Activated naive CD8-positive, alpha-beta T cell (primary cell): ENCODE results near the gene LHX5.

Experiments
- H3K27ac Mint-ChIP-seq: one replicate; pipeline ENCODE4 v1.8.0; 2021; ENCODE audit warnings: mixed read lengths
- H3K27me3 Mint-ChIP-seq: one replicate; pipeline ENCODE4 v1.8.0; 2021; ENCODE audit warnings: mixed read lengths
- H3K36me3 Mint-ChIP-seq: one replicate; pipeline ENCODE4 v1.8.0; 2021; ENCODE audit warnings: mixed read lengths
- H3K4me1 Mint-ChIP-seq: one replicate; pipeline ENCODE4 v1.8.0; 2021; ENCODE audit warnings: low read depth, mixed read lengths
- H3K4me3 Mint-ChIP-seq: one replicate; pipeline ENCODE4 v1.8.0; 2021; ENCODE audit warnings: mild to moderate bottlenecking, mixed read lengths
- H3K9me3 Mint-ChIP-seq: one replicate; pipeline ENCODE4 v1.8.0; 2021; ENCODE audit warnings: low read depth, mixed read lengths

Gene LHX5

GRCh38 chr12:113424915-113425823 lies 46.5 kb downstream of the LHX5 start:
- no peaks in the 10 kb centered on the region for H3K9me3 Mint-ChIP-seq
- no peaks in the 10 kb centered on the region for H3K4me1 Mint-ChIP-seq
- peaks cover 2% of the 10 kb centered on the region for H3K27me3 Mint-ChIP-seq
- H3K36me3 Mint-ChIP-seq, result no peaks in the 10 kb centered on the region
- no peak overlapping the region for H3K27ac Mint-ChIP-seq
- no peak overlapping the region for H3K4me3 Mint-ChIP-seq

DNA sequence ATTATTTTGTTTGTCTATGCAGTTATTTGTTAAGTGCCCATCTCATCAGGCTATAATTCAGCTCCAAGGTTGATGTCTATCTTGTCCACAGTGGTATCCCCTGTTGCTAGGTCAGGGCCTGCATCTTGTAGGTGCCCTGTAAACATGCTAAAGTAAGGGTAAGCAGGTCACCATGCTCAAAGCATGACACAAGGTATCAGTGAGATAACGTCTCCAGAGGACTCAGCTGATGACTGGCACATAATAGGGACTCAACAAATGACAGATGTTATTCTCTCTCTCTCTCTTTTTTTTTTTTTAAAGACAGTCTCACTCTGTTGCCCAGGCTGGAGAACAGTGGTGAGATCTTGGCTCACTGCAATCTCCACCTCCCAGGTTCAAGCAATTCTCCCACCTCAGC lies 47.2 kb downstream of the LHX5 start:
- H3K4me1 Mint-ChIP-seq, result no peaks in the 10 kb centered on the region
- peaks cover 2% of the 10 kb centered on the region for H3K27me3 Mint-ChIP-seq
- no peaks in the 10 kb centered on the region for H3K9me3 Mint-ChIP-seq
- H3K27ac Mint-ChIP-seq, result no peak overlapping the region
- no peak overlapping the region for H3K4me3 Mint-ChIP-seq
- no peaks in the 10 kb centered on the region for H3K36me3 Mint-ChIP-seq

GRCh38 chr12:113422886-113423669 lies 48.6 kb downstream of the LHX5 start:
- no peaks in the 10 kb centered on the region for H3K9me3 Mint-ChIP-seq
- no peaks in the 10 kb centered on the region for H3K4me1 Mint-ChIP-seq
- H3K27me3 Mint-ChIP-seq, result peaks cover 2% of the 10 kb centered on the region
- H3K4me3 Mint-ChIP-seq, result no peak overlapping the region
- no peaks in the 10 kb centered on the region for H3K36me3 Mint-ChIP-seq
- no peak overlapping the region for H3K27ac Mint-ChIP-seq

DNA sequence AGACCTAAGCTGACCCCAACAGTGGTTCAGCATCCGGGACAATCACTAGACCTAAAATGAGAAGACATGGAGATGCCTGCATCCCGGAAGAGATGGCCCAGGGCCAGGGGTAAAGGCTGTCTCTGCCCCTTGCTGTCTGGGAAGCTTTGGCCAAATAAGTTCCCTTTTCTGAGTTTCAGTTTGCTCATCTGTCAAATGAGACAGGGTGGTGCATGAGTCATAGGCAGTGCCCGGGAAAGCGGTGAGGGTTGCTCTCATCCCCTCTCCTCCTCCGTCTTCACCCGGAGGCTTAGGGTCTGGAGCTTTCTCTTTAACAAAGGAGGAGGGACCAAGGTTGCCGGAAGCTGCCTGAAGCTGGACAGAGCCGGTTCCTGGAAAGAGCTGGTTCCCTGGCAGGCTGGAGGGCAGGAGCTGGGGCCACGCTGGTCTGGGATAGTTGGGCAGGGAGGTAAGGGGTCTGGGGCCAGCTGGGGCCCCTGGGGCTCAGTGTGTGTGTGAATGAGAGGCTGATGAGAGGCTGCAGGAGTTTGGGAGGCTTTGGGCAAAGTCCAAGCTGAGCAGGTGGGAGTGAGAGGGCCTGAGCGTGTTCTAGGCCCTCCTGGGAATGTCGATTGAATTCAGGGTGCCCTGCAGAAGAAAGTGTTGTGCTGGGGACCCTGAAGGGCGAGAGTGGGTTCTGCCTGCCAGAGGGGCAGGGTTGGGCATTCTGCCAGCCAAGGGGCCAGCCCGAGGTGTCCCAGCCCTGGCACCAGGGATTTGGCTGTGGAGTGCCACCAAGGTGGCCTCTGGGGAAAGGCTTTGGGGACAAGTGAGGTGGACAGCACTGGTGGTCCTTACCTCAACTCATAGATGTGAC lies 49.4 kb downstream of the LHX5 start, which contains the start of gene SDSL:
SDSL (plus strand) TSS at position 351 of the 856 bp plus-strand sequence. CDS start 5,603 bp downstream, outside the sequence.
- Mint-ChIP-seq H3K27me3 (peaks cover under 1% of the 10 kb centered on the region), H3K9me3 (no peaks in the 10 kb centered on the region), H3K4me1 (no peaks in the 10 kb centered on the region), H3K36me3 (no peaks in the 10 kb centered on the region), H3K27ac (no peak within 1 kb of the TSS), H3K4me3 (no peak within 1 kb of the TSS)

DNA sequence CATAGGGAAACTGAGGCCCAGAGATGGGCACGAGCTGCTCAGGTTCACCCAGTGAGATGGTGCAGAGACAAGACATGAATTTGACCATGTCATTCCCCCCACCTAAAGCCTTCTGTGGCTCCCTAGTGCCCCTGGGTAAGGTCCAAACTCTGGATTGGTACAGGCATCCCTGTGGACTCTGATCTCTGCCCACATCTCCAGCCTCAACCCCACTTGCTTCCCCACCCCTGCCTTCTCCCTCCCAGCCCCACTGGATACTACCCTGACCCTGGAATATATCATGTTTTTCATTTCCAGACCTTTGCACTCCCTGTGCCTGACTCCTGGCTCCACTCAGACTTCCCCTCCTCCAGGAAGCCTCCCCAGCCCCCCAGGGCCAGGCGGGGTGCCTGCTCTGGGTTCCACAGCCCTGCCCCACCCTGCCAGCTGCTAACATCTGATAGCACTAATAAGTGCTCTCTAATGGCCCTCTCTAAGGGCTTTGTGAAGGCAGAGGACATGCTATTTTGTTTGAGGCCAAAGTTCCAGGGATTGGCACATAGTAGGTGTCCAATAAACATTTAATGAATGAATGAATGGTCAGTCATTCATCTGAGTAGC lies 50.6 kb downstream of the LHX5 start:
- no peaks in the 10 kb centered on the region for H3K4me1 Mint-ChIP-seq
- H3K36me3 Mint-ChIP-seq, result no peaks in the 10 kb centered on the region
- no peaks in the 10 kb centered on the region for H3K9me3 Mint-ChIP-seq
- no peak overlapping the region for H3K27ac Mint-ChIP-seq
- H3K4me3 Mint-ChIP-seq, result no peak overlapping the region
- no peaks in the 10 kb centered on the region for H3K27me3 Mint-ChIP-seq

DNA sequence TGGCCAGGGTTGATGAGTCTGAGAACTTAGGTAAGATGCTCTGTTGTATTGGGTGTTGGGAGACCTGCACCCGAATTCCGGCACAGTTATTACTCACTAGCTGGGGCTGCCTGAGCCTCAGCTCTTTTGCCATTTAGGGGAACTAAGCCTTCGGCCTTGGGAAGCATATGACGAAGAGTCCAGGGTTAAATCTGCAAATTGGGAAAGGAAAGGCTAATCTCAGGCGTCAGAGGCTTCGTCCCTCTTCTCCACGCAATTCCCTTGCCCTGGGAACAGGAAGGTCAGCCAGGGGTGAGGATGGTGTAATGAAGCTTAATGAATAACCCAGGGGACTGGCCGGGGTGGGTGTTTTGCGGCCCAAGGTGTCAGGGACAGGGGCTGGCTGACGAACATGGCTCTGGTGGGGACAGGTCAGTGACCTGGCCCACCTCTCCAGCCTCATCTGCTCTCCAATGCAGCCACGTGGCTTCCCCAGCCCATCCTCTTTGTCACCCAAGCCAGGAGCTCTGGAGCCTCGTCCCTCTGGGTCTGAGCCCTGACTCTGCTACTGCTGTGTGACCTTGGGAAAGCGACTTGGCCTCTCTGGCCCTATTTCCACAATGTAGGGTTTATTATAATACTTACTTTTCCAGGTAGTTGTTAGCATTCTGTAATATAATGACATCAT lies 53.3 kb downstream of the LHX5 start:
- peaks cover 2% of the 10 kb centered on the region for H3K27me3 Mint-ChIP-seq
- H3K36me3 Mint-ChIP-seq, result no peaks in the 10 kb centered on the region
- H3K4me1 Mint-ChIP-seq, result no peaks in the 10 kb centered on the region
- no peaks in the 10 kb centered on the region for H3K9me3 Mint-ChIP-seq
- H3K4me3 Mint-ChIP-seq, result no peak overlapping the region
- H3K27ac Mint-ChIP-seq, result no peak overlapping the region

DNA sequence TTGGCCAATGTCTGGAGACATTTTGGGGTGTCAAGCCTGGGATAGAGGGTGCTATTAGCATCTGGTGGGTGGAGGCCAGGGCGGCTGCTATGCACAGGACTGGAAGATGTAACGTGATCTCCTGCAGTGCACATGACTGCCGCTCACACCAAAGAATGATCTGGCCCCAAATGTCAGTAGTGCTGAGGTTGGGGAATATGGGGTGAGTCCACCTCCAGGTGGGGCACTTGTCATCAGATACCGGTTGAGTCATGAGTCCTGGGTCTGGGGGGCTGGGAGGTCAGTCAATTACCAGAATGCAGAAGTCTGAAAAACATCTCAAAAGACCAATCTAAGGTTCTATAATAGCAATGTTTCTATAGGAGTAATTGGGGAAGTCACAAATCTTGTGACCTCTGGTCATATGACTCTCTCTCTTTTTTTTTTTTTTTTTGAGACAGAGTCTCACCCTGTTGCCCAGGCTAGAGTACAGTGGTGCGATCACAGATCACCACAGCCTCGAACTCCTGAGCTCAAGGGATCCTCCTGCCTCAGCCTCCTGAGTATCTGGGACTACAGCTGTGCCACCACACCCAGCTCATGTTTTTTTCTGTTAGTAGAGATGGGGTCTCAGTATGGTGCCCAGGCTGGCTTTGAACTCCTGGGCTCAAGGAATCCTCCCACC lies 55.4 kb downstream of the LHX5 start:
- H3K27ac Mint-ChIP-seq, result no peak overlapping the region
- peaks cover 4% of the 10 kb centered on the region for H3K27me3 Mint-ChIP-seq
- H3K4me3 Mint-ChIP-seq, result no peak overlapping the region
- no peaks in the 10 kb centered on the region for H3K4me1 Mint-ChIP-seq
- no peaks in the 10 kb centered on the region for H3K36me3 Mint-ChIP-seq
- H3K9me3 Mint-ChIP-seq, result no peaks in the 10 kb centered on the region

DNA sequence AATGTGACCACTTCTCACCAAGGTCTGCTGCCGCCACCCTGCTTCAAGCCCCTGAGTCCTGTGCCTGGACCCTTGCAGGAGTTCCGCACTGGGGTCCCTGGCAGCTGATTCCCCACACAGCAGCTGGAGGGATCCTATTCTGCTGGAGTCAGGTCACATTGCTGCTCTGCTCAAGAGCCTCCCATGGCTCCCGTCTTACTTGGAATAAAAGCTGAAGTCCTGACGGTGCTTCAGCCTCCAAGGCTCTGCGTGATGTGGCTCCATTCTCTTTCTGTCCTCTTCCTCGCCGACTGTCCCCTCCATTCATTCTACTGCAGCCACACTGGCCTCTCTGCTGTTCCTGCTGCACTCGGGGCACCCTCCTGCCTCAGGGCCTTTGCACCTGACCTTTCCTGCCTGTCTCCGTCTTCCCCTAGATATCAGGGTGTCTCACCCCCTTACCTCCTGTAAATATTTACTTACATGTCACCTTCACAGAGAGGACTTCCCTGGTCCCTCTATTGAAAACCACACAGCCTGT lies 57.1 kb downstream of the LHX5 start:
- Mint-ChIP-seq H3K27me3 (peaks cover 7% of the 10 kb centered on the region), H3K4me3 (no peak overlapping the region), H3K4me1 (no peaks in the 10 kb centered on the region), H3K9me3 (no peaks in the 10 kb centered on the region), H3K36me3 (no peaks in the 10 kb centered on the region), H3K27ac (no peak overlapping the region)

GRCh38 chr12:113413488-113413939 lies 58.2 kb downstream of the LHX5 start:
- no peaks in the 10 kb centered on the region for H3K4me1 Mint-ChIP-seq
- H3K27me3 Mint-ChIP-seq, result peaks cover 7% of the 10 kb centered on the region
- no peak overlapping the region for H3K4me3 Mint-ChIP-seq
- no peaks in the 10 kb centered on the region for H3K36me3 Mint-ChIP-seq
- no peaks in the 10 kb centered on the region for H3K9me3 Mint-ChIP-seq
- H3K27ac Mint-ChIP-seq, result no peak overlapping the region
